DLD1 (cell line): ENCODE results near the gene PLA2G15.

ENCODE experiments used
- in situ Hi-C: cut with HindIII; loops from 2 replicates; pipeline ENCODE4 v1.10.0; 2017; ENCODE audit warnings: low sequenced_read_pairs

The PLA2G15 gene, protein sequence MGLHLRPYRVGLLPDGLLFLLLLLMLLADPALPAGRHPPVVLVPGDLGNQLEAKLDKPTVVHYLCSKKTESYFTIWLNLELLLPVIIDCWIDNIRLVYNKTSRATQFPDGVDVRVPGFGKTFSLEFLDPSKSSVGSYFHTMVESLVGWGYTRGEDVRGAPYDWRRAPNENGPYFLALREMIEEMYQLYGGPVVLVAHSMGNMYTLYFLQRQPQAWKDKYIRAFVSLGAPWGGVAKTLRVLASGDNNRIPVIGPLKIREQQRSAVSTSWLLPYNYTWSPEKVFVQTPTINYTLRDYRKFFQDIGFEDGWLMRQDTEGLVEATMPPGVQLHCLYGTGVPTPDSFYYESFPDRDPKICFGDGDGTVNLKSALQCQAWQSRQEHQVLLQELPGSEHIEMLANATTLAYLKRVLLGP

GRCh38 chr16:68244903-68245853 is at the start of gene PLA2G15:
Gene PLA2G15, plus strand, starts transcription at chr16:68245373. Its CDS starts 54 bp downstream, at chr16:68245427.
- in situ Hi-C loops, result no loop called here

DNA sequence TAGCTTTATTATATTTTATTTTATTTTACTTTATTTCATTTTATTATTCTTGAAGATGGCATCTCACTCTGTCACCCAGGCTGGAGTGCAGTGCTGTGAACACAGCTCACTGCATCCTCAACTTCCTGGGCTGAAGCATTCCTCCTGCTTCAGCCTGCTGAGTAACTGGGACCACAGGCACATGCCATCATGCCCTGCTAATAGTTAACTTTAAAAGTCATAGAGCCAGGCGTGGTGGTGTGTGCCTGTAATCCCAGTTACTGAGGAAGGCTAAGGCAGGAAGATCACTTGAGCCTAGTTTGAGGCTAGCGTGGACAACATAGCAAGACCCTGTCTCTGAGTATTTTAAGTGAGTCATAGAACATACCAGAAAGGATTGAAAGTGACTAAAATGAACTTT is 47.9 kb upstream of the PLA2G15 start:
- in situ Hi-C loops, result no loop called here

DNA sequence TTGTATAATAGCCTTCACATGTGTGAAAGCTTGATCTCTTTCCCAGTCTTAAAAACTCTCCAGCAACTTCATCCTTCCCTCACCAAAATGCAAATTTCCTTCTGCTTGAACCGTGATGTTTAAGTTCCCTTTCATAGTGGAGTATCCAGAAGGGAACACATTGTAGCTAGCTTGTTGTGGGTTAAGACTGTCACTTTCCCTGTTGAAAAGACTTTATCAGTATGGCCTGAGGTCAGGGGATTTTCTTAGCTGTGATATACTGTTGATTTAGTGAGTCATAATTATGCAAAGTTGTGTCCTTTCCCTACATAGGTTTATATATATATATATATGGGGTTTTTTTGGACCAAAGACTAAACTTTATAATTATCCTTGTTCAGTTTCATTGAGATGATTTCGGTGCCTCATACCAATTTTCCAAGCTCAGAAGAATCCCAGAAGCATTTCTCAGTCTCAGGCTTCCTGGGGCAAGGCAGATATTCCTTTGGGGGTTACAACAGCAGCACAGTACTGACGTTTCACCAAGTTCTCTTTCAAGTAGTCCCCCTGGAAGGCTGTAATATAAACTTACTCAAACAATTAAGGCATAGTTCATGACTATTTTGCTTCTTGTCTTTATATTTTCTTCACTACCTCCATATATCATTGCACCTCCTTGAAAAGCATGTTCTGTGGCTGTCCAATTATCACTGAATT is 44.9 kb upstream of the PLA2G15 start:
- in situ Hi-C loops, result no loop called here

DNA sequence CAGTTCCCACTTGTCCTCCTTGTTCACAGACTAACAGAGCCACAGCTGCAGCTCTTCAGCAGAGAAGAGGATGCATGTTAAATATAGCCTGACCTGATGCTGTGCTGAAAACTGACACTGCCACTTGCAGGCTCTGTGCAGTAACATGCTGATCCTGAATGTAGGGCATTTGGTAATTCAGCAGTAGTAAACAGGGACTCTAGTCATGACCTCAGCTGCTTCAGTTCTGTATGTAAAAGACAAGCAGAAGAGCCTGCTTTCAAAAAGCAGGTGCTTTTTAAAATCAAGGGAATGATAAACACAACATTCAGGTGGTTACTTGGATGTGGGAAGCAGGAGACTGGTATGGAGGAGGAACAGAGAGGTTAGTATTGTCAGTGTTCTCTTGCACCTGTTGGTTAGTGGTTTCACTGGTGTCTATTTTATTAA is 43.1 kb upstream of the PLA2G15 start:
- in situ Hi-C loops, result no loop called here

- in situ Hi-C loops, result no loop called here
Measured at GRCh38 chr16:68206245-68206644, 38.9 kb upstream of the PLA2G15 start.

GRCh38 chr16:68214726-68215125 is 30.4 kb upstream of the PLA2G15 start:
- in situ Hi-C loops, result no loop called here

GRCh38 chr16:68215302-68215701 is 29.9 kb upstream of the PLA2G15 start:
- in situ Hi-C loops, result no loop called here

- in situ Hi-C loops, result no loop called here
Measured at GRCh38 chr16:68216240-68216639, 28.9 kb upstream of the PLA2G15 start.

- in situ Hi-C loops, result no loop called here
Measured at GRCh38 chr16:68217506-68217905, 27.7 kb upstream of the PLA2G15 start.

DNA sequence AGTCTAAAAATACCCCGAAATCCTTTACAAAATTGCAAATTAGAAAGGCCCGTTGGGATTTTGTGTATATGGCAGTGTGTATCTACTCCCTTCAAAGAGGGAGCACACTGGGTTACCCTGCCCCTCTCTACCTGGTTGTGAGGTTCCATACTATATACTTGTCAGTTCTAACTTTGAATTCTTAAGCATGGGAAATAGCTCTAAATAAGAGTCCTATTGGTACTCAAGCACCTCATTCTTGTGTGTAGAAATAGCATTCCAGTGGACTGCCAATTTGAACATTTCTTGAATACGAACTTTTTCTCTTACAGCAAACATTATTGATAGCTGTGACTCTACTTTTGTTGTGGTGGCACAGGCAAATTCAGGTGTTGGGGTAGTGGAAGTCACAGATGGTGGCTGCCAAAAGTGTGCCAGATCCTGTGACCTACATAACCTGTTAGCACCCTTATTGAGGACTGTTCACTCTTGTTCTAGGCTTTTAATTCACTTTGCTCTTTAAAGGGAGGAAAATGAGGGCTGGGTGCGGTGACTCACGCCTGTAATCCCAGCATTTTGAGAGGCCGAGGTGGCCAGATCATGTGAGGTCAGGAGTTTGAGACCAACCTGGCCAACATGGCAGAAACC is 25.3 kb upstream of the PLA2G15 start:
- in situ Hi-C loops, result no loop called here

DNA sequence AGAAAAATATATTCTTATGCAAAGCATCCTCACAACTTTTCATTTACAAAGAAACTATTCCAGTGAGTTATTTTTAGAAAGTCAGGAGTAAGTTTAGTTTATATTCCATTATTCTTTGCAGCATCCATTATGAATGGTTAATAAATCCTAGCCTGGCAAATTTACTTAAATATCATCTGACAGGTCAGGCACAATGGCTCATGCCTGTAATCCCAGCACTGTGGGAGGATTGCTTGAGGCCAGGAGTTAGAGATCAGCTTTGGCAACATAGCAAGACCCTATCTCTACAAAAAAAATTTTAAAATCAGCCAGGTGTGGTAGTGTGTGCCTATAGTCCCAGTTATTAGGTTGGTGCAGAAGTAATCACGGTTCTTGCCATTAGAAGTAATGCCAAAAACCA is 22.1 kb upstream of the PLA2G15 start:
- in situ Hi-C loops, result no loop called here

GRCh38 chr16:68226116-68226515 is 19.1 kb upstream of the PLA2G15 start:
- in situ Hi-C loops, result no loop called here

GRCh38 chr16:68227183-68227793 is 17.9 kb upstream of the PLA2G15 start:
- in situ Hi-C loops, result no loop called here

- in situ Hi-C loops, result no loop called here
Measured at GRCh38 chr16:68227850-68228553, 17.2 kb upstream of the PLA2G15 start.

GRCh38 chr16:68228652-68229051 is 16.5 kb upstream of the PLA2G15 start:
- in situ Hi-C loops, result no loop called here

- in situ Hi-C loops, result no loop called here
Measured at GRCh38 chr16:68229431-68230175, 15.6 kb upstream of the PLA2G15 start.

GRCh38 chr16:68230176-68230571 is 15.0 kb upstream of the PLA2G15 start:
- in situ Hi-C loops, result no loop called here

GRCh38 chr16:68230956-68231355 is 14.2 kb upstream of the PLA2G15 start:
- in situ Hi-C loops, result no loop called here
